MCF 10A (cell line): ENCODE measurements around the gene C20orf144. TPM values are rescaled to one million over a fixed set of nuclear protein-coding genes. Genes with fewer than 3 reads are reported as not detected.

Experiments used
- BruUV-seq: library from RNA; stranded (reverse); fragments of 400-500 nt; replicated peaks from 2 replicates; lab custom pipeline; 2021; lab: Mats Ljungman, UMichigan
- CTCF ChIA-PET: fragments of 300-600 bp; sonication (Branson Sonifier 250); formaldehyde crosslinking; extraction: SDS; loops from one replicate; lab custom pipeline; 2021; ENCODE audit warnings: antibody characterized with exemption, inconsistent platforms; lab: Yijun Ruan, JAX
- POLR2A ChIA-PET: fragments of 300-600, 350-650 bp; sonication (Branson Sonifier 250); formaldehyde crosslinking; extraction: SDS; loops from one replicate; lab custom pipeline; 2020; ENCODE audit warnings: antibody characterized with exemption, inconsistent platforms; lab: Yijun Ruan, JAX
- DNase-seq: peaks from one replicate; pipeline ENCODE4 v3.0.0-alpha.2; 2018; ENCODE audit not compliant: unreplicated experiment
- H3K27ac Mint-ChIP-seq: one replicate; pipeline ENCODE4 v1.8.0; 2022; ENCODE audit warnings: mild to moderate bottlenecking, low read depth, mixed read lengths; ENCODE audit not compliant: unreplicated experiment
- H3K27me3 Mint-ChIP-seq: one replicate; pipeline ENCODE4 v1.8.0; 2022; ENCODE audit warnings: mixed read lengths; ENCODE audit not compliant: insufficient read depth, unreplicated experiment
- H3K36me3 Mint-ChIP-seq: one replicate; pipeline ENCODE4 v1.8.0; 2022; ENCODE audit warnings: mild to moderate bottlenecking, moderate library complexity, mixed read lengths; ENCODE audit not compliant: insufficient read depth, unreplicated experiment
- H3K4me1 Mint-ChIP-seq: one replicate; pipeline ENCODE4 v1.8.0; 2022; ENCODE audit warnings: mixed read lengths; ENCODE audit not compliant: insufficient read depth, unreplicated experiment
- H3K4me3 Mint-ChIP-seq: one replicate; pipeline ENCODE4 v1.8.0; 2022; ENCODE audit warnings: mild to moderate bottlenecking, moderate library complexity, mixed read lengths; ENCODE audit not compliant: unreplicated experiment
- H3K9me3 Mint-ChIP-seq: one replicate; pipeline ENCODE4 v1.8.0; 2022; ENCODE audit warnings: mixed read lengths; ENCODE audit not compliant: unreplicated experiment
- CTCF ChIP-seq: fragments of 200-600 bp; IDR thresholded peaks from one replicate; pipeline ENCODE4 v1.8.0; 2022; ENCODE audit warnings: antibody characterized with exemption, mild to moderate bottlenecking; ENCODE audit not compliant: unreplicated experiment
- intact Hi-C: fragments of 100-400 bp; cut with micrococcal nuclease; formaldehyde crosslinking; loops from 2 replicates; pipeline ENCODE4 v1.14.1; 2022
- total RNA-seq: library from RNA; stranded (reverse); gene quantifications from 2 replicates; pipeline ENCODE4 v1.2.3, GENCODE V29; 2022

The C20orf144 gene
- total RNA-seq, 1 experiment from 2014 or later: 0.21 TPM

GRCh38 chr20:33689493-33689892 lies 27.4 kb downstream of the C20orf144 start:
- H3K36me3 Mint-ChIP-seq: peaks cover 4% of the 10 kb centered on the region
- H3K4me3 Mint-ChIP-seq: no peak overlapping the region
- no peaks in the 10 kb centered on the region for H3K9me3 Mint-ChIP-seq
- intact Hi-C loops: loop anchor here (10.0 kb wide), 1 partner anchor 125 kb away; the partner anchor contains the start of gene CHMP4B
- DNase-seq: no peak
- ChIA-PET POLR2A (interaction anchor here (0.5 to 0.8 kb wide), 2 partner anchors 171 to 1477 kb away, joined by 3 read pairs; no protein-coding TSS in a partner anchor), CTCF (interaction anchor here (0.6 kb wide), 1 partner anchor 91 kb away, joined by 3 read pairs; no protein-coding TSS in a partner anchor)
- no TSS peak for BruUV-seq
- no peak for TF ChIP-seq CTCF
- H3K27ac Mint-ChIP-seq: no peak overlapping the region
- no peaks in the 10 kb centered on the region for H3K27me3 Mint-ChIP-seq
- peaks cover 13% of the 10 kb centered on the region for H3K4me1 Mint-ChIP-seq

- no peaks in the 10 kb centered on the region for H3K9me3 Mint-ChIP-seq
- BruUV-seq: no TSS peak
- TF ChIP-seq CTCF: no peak
- no peaks in the 10 kb centered on the region for H3K27me3 Mint-ChIP-seq
- H3K36me3 Mint-ChIP-seq: peaks cover 3% of the 10 kb centered on the region
- ChIA-PET POLR2A (interaction anchor here (0.5 kb wide), 1 partner anchor 1478 kb away, joined by 3 read pairs; no protein-coding TSS in a partner anchor), CTCF (no interaction called here)
- no peak for DNase-seq
- no peak overlapping the region for H3K27ac Mint-ChIP-seq
- intact Hi-C loops: loop anchor here (10.0 kb wide), 1 partner anchor 125 kb away; the partner anchor contains the start of gene CHMP4B
- peaks cover 9% of the 10 kb centered on the region for H3K4me1 Mint-ChIP-seq
- no peak overlapping the region for H3K4me3 Mint-ChIP-seq
Measured at GRCh38 chr20:33689973-33690372, 27.8 kb downstream of the C20orf144 start.

- CTCF ChIA-PET: interaction anchor here (0.6 kb wide), 1 partner anchor 318 kb away, joined by 3 read pairs; no protein-coding TSS in a partner anchor
- POLR2A ChIA-PET: interaction anchor here (0.7 to 0.8 kb wide), 2 partner anchors 14 to 126 kb away, joined by 3 to 4 read pairs; no protein-coding TSS in a partner anchor
- Mint-ChIP-seq H3K27ac (no peak overlapping the region), H3K9me3 (no peaks in the 10 kb centered on the region), H3K36me3 (no peaks in the 10 kb centered on the region), H3K4me3 (no peak overlapping the region), H3K4me1 (no peaks in the 10 kb centered on the region), H3K27me3 (no peaks in the 10 kb centered on the region)
- intact Hi-C loops: no loop called here
- DNase-seq: no peak
- no TSS peak for BruUV-seq
- no peak for TF ChIP-seq CTCF
Measured at GRCh38 chr20:33693289-33693688, 31.2 kb downstream of the C20orf144 start.

GRCh38 chr20:33693741-33694638 lies 31.9 kb downstream of the C20orf144 start:
- TF ChIP-seq CTCF: no peak
- no TSS peak for BruUV-seq
- ChIA-PET CTCF (no interaction called here), POLR2A (interaction anchor here (0.7 to 1.0 kb wide), 3 partner anchors 13 to 127 kb away, joined by 3 to 4 read pairs (median 3); no protein-coding TSS in a partner anchor)
- Mint-ChIP-seq H3K36me3 (no peaks in the 10 kb centered on the region), H3K27ac (no peak overlapping the region), H3K4me3 (no peak overlapping the region), H3K9me3 (no peaks in the 10 kb centered on the region), H3K27me3 (no peaks in the 10 kb centered on the region), H3K4me1 (no peaks in the 10 kb centered on the region)
- intact Hi-C loops: no loop called here
- no peak for DNase-seq
